Peyer's patch (tissue), 4 donors: ENCODE measurements around the gene LCP2.

Experiments used
- CTCF ChIP-seq, 6 experiments: fragments of 450-650 bp in 4 of 6; fragments of 200-600 bp in 2 of 6; sonication (generic) in 1 of 6; IDR thresholded peaks; one replicate each; pipeline ENCODE4 v1.5.1; 2017 to 2019; ENCODE audit warnings: antibody characterized with exemption in 6 of 6, mild to moderate bottlenecking in 3 of 6, moderate library complexity in 1 of 6
- POLR2A ChIP-seq, 2 donors: fragments of 450-650 bp; IDR thresholded peaks; one replicate each; pipeline ENCODE4 v1.5.1; 2017; ENCODE audit warnings: antibody characterized with exemption in 2 of 2, mild to moderate bottlenecking in 2 of 2, moderate library complexity in 2 of 2

GRCh38 chr5:170330568-170331054 is 33.0 kb upstream of the LCP2 start:
- no peak for TF ChIP-seq CTCF (IDR thresholded peaks at IDR 0.05)
- TF ChIP-seq POLR2A (IDR thresholded peaks at IDR 0.05) = no peak
